ENCODE measurements around the gene RNF222. TPM values are rescaled to one million over a fixed set of nuclear protein-coding genes. Genes with fewer than 3 reads are reported as not detected.

RNF222 gene
- total RNA-seq, 1 experiment from 2014 or later = 0.09 TPM

- H3K4ac ChIP-seq (ENCODE audit: low read depth, low read length) = no peak overlapping the region
- H2BK12ac ChIP-seq (ENCODE audit: insufficient read length, low read depth, low read length) = no peak overlapping the region
- no peaks in the 10 kb centered on the region for H3K4me1 ChIP-seq (ENCODE audit: insufficient read depth, low read length)
- WGBS (ENCODE audit: extremely low coverage, insufficient read length, low lambda C conversion rate) = no CpG with 5 or more reads among the region's 7 CpGs
- H2BK5ac ChIP-seq (ENCODE audit: insufficient read length, low read length) = no peak overlapping the region
- no peak overlapping the region for H3T11ph ChIP-seq (ENCODE audit: low read length)
- H2BK120ac ChIP-seq (ENCODE audit: low read depth, low read length, poor library complexity, severe bottlenecking) = no peak overlapping the region
- no peak overlapping the region for H2AFZ ChIP-seq (ENCODE audit: low read length)
- H4K91ac ChIP-seq (ENCODE audit: insufficient read length, low read depth, low read length) = no peak overlapping the region
- H3K27me3 Mint-ChIP-seq (ENCODE audit: low read depth) = no peaks in the 10 kb centered on the region
- H4K20me1 ChIP-seq (ENCODE audit: control insufficient read depth, insufficient read depth, insufficient read length) = no peaks in the 10 kb centered on the region
- no peak overlapping the region for H4K5ac ChIP-seq (ENCODE audit: insufficient read length, low read depth, low read length)
- no peak for DNase-seq
- 0 out of 7 replicates have a peak overlapping the region, but pooled peaks of 1 of the 3 experiments have one; percentile 26 for H3K27ac Mint-ChIP-seq
- no peak overlapping the region for H3K14ac ChIP-seq (ENCODE audit: insufficient read depth, low read length)
- H3K23ac ChIP-seq (ENCODE audit: insufficient read length, low read depth, low read length) = no peak overlapping the region
- H3K79me2 ChIP-seq (ENCODE audit: insufficient read depth, low read length) = no peaks in the 10 kb centered on the region
- no peak overlapping the region for H2BK15ac ChIP-seq (ENCODE audit: low read depth, low read length)
- H3K79me1 ChIP-seq (ENCODE audit: insufficient read depth, low read depth, low read length, poor library complexity, severe bottlenecking) = no peaks in the 10 kb centered on the region
- H3K18ac ChIP-seq (ENCODE audit: insufficient read length, low read depth, low read length) = no peak overlapping the region
- no peak overlapping the region for H3K56ac ChIP-seq (ENCODE audit: insufficient read length, low read depth, low read length)
- peaks cover 6% of the 10 kb centered on the region in 2 experiments for H3K4me1 Mint-ChIP-seq
- H3K4me2 ChIP-seq (ENCODE audit: insufficient read depth, insufficient read length, low read length) = no peak overlapping the region
- H3K36me3 Mint-ChIP-seq (ENCODE audit: insufficient read depth in 1 of 3, low read depth in 3 of 3) = no peaks in the 10 kb centered on the region; a peak in 1 of 7 replicates
- no peak for TF ChIP-seq CTCF (conservative IDR thresholded peaks at IDR 0.05)
- no peak overlapping the region for H2AK5ac ChIP-seq (ENCODE audit: insufficient read length, low read length)
- no peak overlapping the region for H3K9ac ChIP-seq (ENCODE audit: extremely low read depth, insufficient read length, low read length)
- H3K4me3 Mint-ChIP-seq = no peak overlapping the region
- no peaks in the 10 kb centered on the region for H3K27me3 ChIP-seq (ENCODE audit: insufficient read depth, low read length)
- no peak overlapping the region for H3K27ac ChIP-seq (ENCODE audit: insufficient read length, low read depth, low read length)
- peaks cover 0 to 3% of the 10 kb centered on the region in 2 experiments; a peak in 1 of 5 replicates for H3K9me3 Mint-ChIP-seq
- H3K9me3 ChIP-seq (ENCODE audit: control insufficient read depth, low read depth, low read length) = no peaks in the 10 kb centered on the region
- H4K8ac ChIP-seq (replicated peaks; ENCODE audit: insufficient read length, low read depth, low read length) = no peak overlapping the region
- no peak overlapping the region for H2BK20ac ChIP-seq (ENCODE audit: low read depth, low read length, poor library complexity, severe bottlenecking)
- H3K23me2 ChIP-seq (ENCODE audit: insufficient read length, low read depth, low read length, poor library complexity, severe bottlenecking) = no peaks in the 10 kb centered on the region
These were observed 43.9 kb downstream of the RNF222 start for GRCh38 chr17:8353736-8354135.

Data from H9 (cell line).